GM12873 (cell line): ENCODE results near the gene ITGB7.
A peak's percentile ranks its signal among the peaks of the same experiment; 100 is the strongest.

Experiments
- CTCF ChIP-seq: IDR thresholded peaks from 2 replicates; pipeline ENCODE4 v1.5.1; 2012; ENCODE audit warnings: low read depth, mild to moderate bottlenecking, moderate library complexity, low read length, control low read depth; ENCODE audit not compliant: insufficient read depth; ENCODE audit errors: missing control alignments

The ITGB7 gene

GRCh38 chr12:53227836-53228235 lies 20.8 kb upstream of the ITGB7 start:
- no peak for TF ChIP-seq CTCF

- TF ChIP-seq CTCF: no peak
These were observed 20.3 kb upstream of the ITGB7 start for GRCh38 chr12:53227341-53227740.

GRCh38 chr12:53226815-53227214 lies 19.8 kb upstream of the ITGB7 start:
- no peak for TF ChIP-seq CTCF

DNA sequence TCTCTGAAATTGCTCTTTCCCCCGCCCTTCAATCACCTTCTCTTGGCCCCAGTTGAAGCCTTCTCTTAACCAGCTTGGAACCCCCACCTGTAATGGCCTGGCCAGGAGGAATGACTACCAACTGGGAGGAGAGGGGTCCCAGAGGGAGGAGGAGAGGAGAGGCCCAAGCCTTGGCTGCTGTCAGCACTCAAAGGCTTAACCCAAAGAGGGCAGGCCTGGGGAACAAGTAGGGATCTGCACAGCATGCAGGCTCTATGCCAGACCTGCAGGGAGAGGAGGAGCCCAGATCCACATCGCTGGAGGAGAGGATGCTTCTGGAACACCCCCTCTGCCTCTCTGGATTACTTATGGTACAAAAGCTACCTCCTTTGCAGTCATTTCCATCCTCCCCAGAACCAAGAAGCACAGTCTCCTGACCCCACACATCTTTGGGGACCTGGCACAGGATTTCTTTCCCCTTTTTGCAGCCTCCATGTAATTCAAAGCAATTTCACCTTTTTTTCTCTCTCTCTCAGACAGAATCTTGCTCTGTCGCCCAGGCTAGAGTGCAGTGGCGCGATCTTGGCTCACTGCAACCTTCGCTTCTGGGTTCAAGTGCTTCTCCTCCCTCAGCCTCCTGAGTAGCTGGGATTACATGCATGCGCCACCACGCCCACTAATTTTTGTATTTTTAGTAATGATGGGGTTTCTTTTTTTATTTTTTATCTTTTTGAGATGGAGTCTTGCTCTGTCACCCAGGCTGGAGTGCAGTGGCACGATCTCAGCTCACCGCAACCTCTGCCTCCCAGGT lies 18.8 kb upstream of the ITGB7 start:
- no peak for TF ChIP-seq CTCF

DNA sequence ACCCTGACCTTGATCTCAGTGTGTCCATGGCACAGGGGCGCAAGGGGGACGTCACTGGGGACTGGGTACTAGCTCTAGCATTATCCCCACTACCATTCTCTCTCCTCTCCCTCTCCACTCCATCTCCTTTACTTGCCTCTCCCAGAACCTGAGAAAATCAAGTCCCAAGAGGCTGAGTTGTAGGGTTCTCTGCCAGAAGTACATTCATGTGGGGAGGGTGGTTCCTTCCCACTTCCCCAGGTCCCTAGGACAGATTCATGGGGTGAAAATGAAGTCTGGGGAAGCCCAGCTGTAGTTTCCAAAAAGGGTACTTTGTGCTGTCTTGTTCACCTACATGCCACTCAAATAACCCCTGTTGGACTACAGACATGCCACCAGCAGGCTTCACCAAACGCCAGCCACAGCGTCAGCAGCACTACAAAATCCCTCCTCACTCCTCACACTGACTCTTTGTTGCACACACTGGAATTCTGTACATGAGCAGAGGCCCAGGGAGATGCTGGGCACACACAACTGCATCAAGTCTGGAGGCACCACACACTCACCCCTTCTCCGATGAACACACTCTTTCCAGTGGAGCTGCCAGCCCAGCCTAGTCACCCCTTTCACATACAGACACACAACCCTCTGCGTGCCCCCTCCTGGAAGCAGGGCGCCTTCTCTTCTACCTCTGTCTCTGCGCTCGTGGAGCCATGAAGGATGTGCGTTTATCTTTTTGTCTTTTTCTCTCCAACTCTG lies 18.0 kb upstream of the ITGB7 start:
- TF ChIP-seq CTCF: no peak

- peak; percentile 30 for TF ChIP-seq CTCF
These were observed 17.2 kb upstream of the ITGB7 start for GRCh38 chr12:53224061-53224896.
